Keratinocyte (primary cell): ENCODE data around the gene RASL12.

Experiments
- EZH2 ChIP-seq: IDR thresholded peaks from one replicate; pipeline ENCODE4 v1.6.1; 2012; ENCODE audit warnings: inconsistent platforms, mild to moderate bottlenecking, low read length, moderate library complexity
- TF ChIP-seq, protein P1 (sequence below), 3 experiments: IDR thresholded peaks in 1 of 3; conservative IDR thresholded peaks in 1 of 3; optimal IDR thresholded peaks in 1 of 3; 2 replicates in 2 of 3; 3 replicates in 1 of 3; pipeline versions ENCODE3 to v1.5.1; 2011; ENCODE audit warnings: low read length in 3 of 3, mild to moderate bottlenecking in 3 of 3, moderate library complexity in 2 of 3, control low read depth in 1 of 3, inconsistent platforms in 1 of 3; ENCODE audit not compliant: insufficient read depth in 2 of 3; ENCODE audit errors: extremely low read depth in 1 of 3

GRCh38 chr15:65069179-65069578 is 1.4 kb upstream of the RASL12 start:
- TF ChIP-seq, protein P1, sequence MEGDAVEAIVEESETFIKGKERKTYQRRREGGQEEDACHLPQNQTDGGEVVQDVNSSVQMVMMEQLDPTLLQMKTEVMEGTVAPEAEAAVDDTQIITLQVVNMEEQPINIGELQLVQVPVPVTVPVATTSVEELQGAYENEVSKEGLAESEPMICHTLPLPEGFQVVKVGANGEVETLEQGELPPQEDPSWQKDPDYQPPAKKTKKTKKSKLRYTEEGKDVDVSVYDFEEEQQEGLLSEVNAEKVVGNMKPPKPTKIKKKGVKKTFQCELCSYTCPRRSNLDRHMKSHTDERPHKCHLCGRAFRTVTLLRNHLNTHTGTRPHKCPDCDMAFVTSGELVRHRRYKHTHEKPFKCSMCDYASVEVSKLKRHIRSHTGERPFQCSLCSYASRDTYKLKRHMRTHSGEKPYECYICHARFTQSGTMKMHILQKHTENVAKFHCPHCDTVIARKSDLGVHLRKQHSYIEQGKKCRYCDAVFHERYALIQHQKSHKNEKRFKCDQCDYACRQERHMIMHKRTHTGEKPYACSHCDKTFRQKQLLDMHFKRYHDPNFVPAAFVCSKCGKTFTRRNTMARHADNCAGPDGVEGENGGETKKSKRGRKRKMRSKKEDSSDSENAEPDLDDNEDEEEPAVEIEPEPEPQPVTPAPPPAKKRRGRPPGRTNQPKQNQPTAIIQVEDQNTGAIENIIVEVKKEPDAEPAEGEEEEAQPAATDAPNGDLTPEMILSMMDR (optimal IDR thresholded peaks at IDR 0.05 in 1 of 3, IDR thresholded peaks at IDR 0.05 in 1 of 3, conservative IDR thresholded peaks at IDR 0.05 in 1 of 3; ENCODE audit: extremely low read depth in 1 of 3, insufficient read depth in 2 of 3, low read length in 3 of 3) = no peak
- no peak for TF ChIP-seq EZH2
